Left kidney (tissue), 8 donors: ENCODE results near the gene CRACR2B. TPM values are rescaled to one million over a fixed set of nuclear protein-coding genes. Genes with fewer than 3 reads are reported as not detected.

Source experiments
- DNase-seq: peaks from one replicate; pipeline ENCODE4 v3.0.0-alpha.2; 2013
- long read RNA-seq, 8 donors: transcript quantifications; one replicate each; lab custom pipeline, GENCODE V29; 2026
- polyA plus RNA-seq: library from polyadenylated mRNA; unstranded; fragments of 120-200 nt; gene quantifications from one replicate; pipeline ENCODE4 v1.2.1, GENCODE V29; 2013; ENCODE audit not compliant: insufficient read length

The CRACR2B gene
- polyA plus RNA-seq: 9.9 TPM
- long read RNA-seq, donor 1, partial matches to known transcripts: 0 of 4 reads
- long read RNA-seq, donor 1, other reads (novel, unspliced or antisense): 0 of 4 reads
- long read RNA-seq, donor 2, partial matches to known transcripts: 15 of 20 reads
- long read RNA-seq, donor 2, other reads (novel, unspliced or antisense): 0 of 20 reads
- long read RNA-seq, donor 3: 0 reads
- long read RNA-seq, donor 4: 0 reads
- long read RNA-seq, donor 5, partial matches to known transcripts: 30 of 36 reads
- long read RNA-seq, donor 5, other reads (novel, unspliced or antisense): 0 of 36 reads
- long read RNA-seq, donor 6, partial matches to known transcripts: 0 of 3 reads
- long read RNA-seq, donor 6, other reads (novel, unspliced or antisense): 0 of 3 reads
- long read RNA-seq, donor 7, partial matches to known transcripts: 0 of 3 reads
- long read RNA-seq, donor 7, other reads (novel, unspliced or antisense): 0 of 3 reads
- long read RNA-seq, donor 8: 0 reads

- no peak for DNase-seq
These were observed at the start of gene CRACR2B for GRCh38 chr11:827897-828192. Gene CRACR2B (plus strand): TSS chr11:827919. CDS start chr11:828608, 689 bp downstream.

- no peak for DNase-seq
These were observed 48.5 kb upstream of the CRACR2B start for GRCh38 chr11:778976-779954.

GRCh38 chr11:779955-780532 is 47.7 kb upstream of the CRACR2B start:
- no peak for DNase-seq

GRCh38 chr11:782264-783174 is 45.2 kb upstream of the CRACR2B start:
- no peak for DNase-seq

GRCh38 chr11:783581-784015 is 44.1 kb upstream of the CRACR2B start:
- peak; percentile 80 for DNase-seq

GRCh38 chr11:786235-787083 is 41.3 kb upstream of the CRACR2B start:
- no peak for DNase-seq

GRCh38 chr11:787084-787675 is 40.5 kb upstream of the CRACR2B start:
- no peak for DNase-seq

GRCh38 chr11:788009-788640 is 39.6 kb upstream of the CRACR2B start:
- DNase-seq: no peak

- DNase-seq: no peak
These were observed 38.5 kb upstream of the CRACR2B start for GRCh38 chr11:788953-789940.

GRCh38 chr11:789943-790342 is 37.8 kb upstream of the CRACR2B start, which contains the start of gene CEND1:
Gene CEND1 (minus strand): TSS chr11:790090. CDS start chr11:788576, 1,514 bp downstream.
- no peak for DNase-seq

GRCh38 chr11:790721-791564 is 36.8 kb upstream of the CRACR2B start:
- DNase-seq: no peak

GRCh38 chr11:791658-792534 is 35.8 kb upstream of the CRACR2B start:
- no peak for DNase-seq

- DNase-seq: no peak
These were observed 35.2 kb upstream of the CRACR2B start for GRCh38 chr11:792535-792821.

GRCh38 chr11:792873-793272 is 34.8 kb upstream of the CRACR2B start:
- DNase-seq: no peak

GRCh38 chr11:793556-793955 is 34.2 kb upstream of the CRACR2B start:
- DNase-seq: no peak
